T-helper 2 cell treated with Interferon-gamma antibody and Interleukin-4, amounts not matched to agents 100 ng/mL and 5 ng/mL, for 36 hours (primary cell): ENCODE results near the gene CD207. TPM values are rescaled to one million over a fixed set of nuclear protein-coding genes. Genes with fewer than 3 reads are reported as not detected.
"Not testable (repeated sequence)": the region's sequence is repeated elsewhere in the genome, so short reads cannot be mapped to it uniquely, and the experiment has no call there.

Source experiments
- intact Hi-C: fragments of 100-400 bp; cut with micrococcal nuclease; formaldehyde crosslinking; loops from one replicate; pipeline ENCODE4 v1.15.1; 2023
- total RNA-seq: library from RNA; stranded (reverse); gene quantifications from 2 replicates; pipeline ENCODE4 v1.2.3, GENCODE V29; 2022

CD207 gene
- not detected in 2 replicates for total RNA-seq

GRCh38 chr2:70835643-70836042 lies at the start of gene CD207:
TSS of gene CD207 (minus strand) at chr2:70835816. CDS start at chr2:70835776, 40 bp downstream.
- intact Hi-C loops: no loop called here

- intact Hi-C loops: not testable (repeated sequence)
Observed at GRCh38 chr2:70878543-70878942, 42.9 kb upstream of the CD207 start.

GRCh38 chr2:70876138-70876537 lies 40.5 kb upstream of the CD207 start:
- intact Hi-C loops: not testable (repeated sequence)

GRCh38 chr2:70873541-70873940 lies 37.9 kb upstream of the CD207 start:
- intact Hi-C loops: loop anchor here (5.0 kb wide), 1 partner anchor 571 kb away; the partner anchor contains the start of gene FAM136A

- intact Hi-C loops: loop anchor here (1.0 to 5.0 kb wide), 4 partner anchors 49 to 569 kb away; partner anchors contain the start of gene FAM136A
Observed at GRCh38 chr2:70871398-70872211, 36.0 kb upstream of the CD207 start.

- intact Hi-C loops: loop anchor here (1.0 to 5.0 kb wide), 4 partner anchors 50 to 568 kb away; partner anchors contain the start of gene FAM136A
Observed at GRCh38 chr2:70870790-70871189, 35.2 kb upstream of the CD207 start.

- intact Hi-C loops: no loop called here
Observed at GRCh38 chr2:70868970-70869369, 33.4 kb upstream of the CD207 start.

- intact Hi-C loops: loop anchor here (2.0 to 5.0 kb wide), 2 partner anchors 85 to 205 kb away; no protein-coding TSS in a partner anchor
Observed at GRCh38 chr2:70861777-70862625, 26.4 kb upstream of the CD207 start.

- intact Hi-C loops: no loop called here
Observed at GRCh38 chr2:70855667-70856066, 20.1 kb upstream of the CD207 start.

GRCh38 chr2:70854411-70854810 lies 18.8 kb upstream of the CD207 start:
- intact Hi-C loops: no loop called here

- intact Hi-C loops: no loop called here
Observed at GRCh38 chr2:70852824-70853223, 17.2 kb upstream of the CD207 start.

GRCh38 chr2:70851704-70852103 lies 16.1 kb upstream of the CD207 start:
- intact Hi-C loops: no loop called here

- intact Hi-C loops: no loop called here
Observed at GRCh38 chr2:70850925-70851324, 15.3 kb upstream of the CD207 start.

GRCh38 chr2:70842401-70842800 lies 6.8 kb upstream of the CD207 start:
- intact Hi-C loops: no loop called here

- intact Hi-C loops: no loop called here
Observed at GRCh38 chr2:70837980-70838925, 2.6 kb upstream of the CD207 start.

GRCh38 chr2:70834881-70835280 lies 735 bp downstream of the CD207 start:
- intact Hi-C loops: no loop called here

- intact Hi-C loops: no loop called here
Observed at GRCh38 chr2:70834106-70834505, 1.5 kb downstream of the CD207 start.

GRCh38 chr2:70833246-70833645 lies 2.4 kb downstream of the CD207 start:
- intact Hi-C loops: no loop called here

- intact Hi-C loops: no loop called here
Observed at GRCh38 chr2:70832386-70832785, 3.2 kb downstream of the CD207 start.

GRCh38 chr2:70831861-70832260 lies 3.8 kb downstream of the CD207 start:
- intact Hi-C loops: no loop called here

- intact Hi-C loops: no loop called here
Observed at GRCh38 chr2:70830366-70830765, 5.2 kb downstream of the CD207 start.
